Dendritic cell treated with granulocyte-macrophage colony-stimulating factor and Interleukin-4, amounts not matched to agents 40 ng/mL and 50 ng/mL, for 4 days (primary cell): Measurements from ENCODE around the gene ARFGAP2.

Experiments
- H3K27ac Mint-ChIP-seq: one replicate; pipeline ENCODE4 v1.8.0; 2022; ENCODE audit warnings: mild to moderate bottlenecking, mixed read lengths
- H3K27me3 Mint-ChIP-seq: one replicate; pipeline ENCODE4 v1.8.0; 2022; ENCODE audit warnings: mild to moderate bottlenecking, mixed read lengths
- H3K36me3 Mint-ChIP-seq: one replicate; pipeline ENCODE4 v1.8.0; 2022; ENCODE audit warnings: low read depth, mixed read lengths
- H3K4me1 Mint-ChIP-seq: one replicate; pipeline ENCODE4 v1.8.0; 2022; ENCODE audit warnings: low read depth, mixed read lengths
- H3K4me3 Mint-ChIP-seq: one replicate; pipeline ENCODE4 v1.8.0; 2022; ENCODE audit warnings: mild to moderate bottlenecking, moderate library complexity, mixed read lengths
- H3K9me3 Mint-ChIP-seq: one replicate; pipeline ENCODE4 v1.8.0; 2022; ENCODE audit warnings: mixed read lengths
- intact Hi-C: fragments of 100-400 bp; cut with micrococcal nuclease; formaldehyde crosslinking; loops from one replicate; pipeline ENCODE4 v1.15.0; 2022

The ARFGAP2 gene

DNA sequence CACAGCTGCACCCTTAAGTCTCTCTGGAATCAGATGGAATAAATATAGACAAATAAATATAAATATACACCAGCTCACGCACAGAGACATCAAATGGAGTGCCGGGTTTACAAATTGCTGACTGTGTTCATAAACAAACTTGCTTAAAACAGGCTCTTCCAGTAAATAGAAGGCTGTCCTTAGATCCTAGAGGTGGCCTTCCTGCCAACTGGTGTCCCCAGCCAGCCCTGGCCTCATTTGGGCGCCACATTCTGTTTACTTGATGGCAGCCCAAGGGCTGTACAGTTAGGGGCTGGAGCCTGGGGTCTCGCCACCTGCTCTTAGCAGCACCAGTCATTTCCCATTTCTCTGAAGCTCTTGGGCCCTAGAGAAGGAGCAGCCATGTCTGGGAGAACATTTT, 20.8 kb downstream of the ARFGAP2 start:
- intact Hi-C loops = no loop called here
- Mint-ChIP-seq H3K27me3 (peaks cover 14% of the 10 kb centered on the region), H3K4me1 (peaks cover 22% of the 10 kb centered on the region), H3K9me3 (no peaks in the 10 kb centered on the region), H3K27ac (no peak overlapping the region), H3K4me3 (no peak overlapping the region), H3K36me3 (peaks cover 15% of the 10 kb centered on the region)

DNA sequence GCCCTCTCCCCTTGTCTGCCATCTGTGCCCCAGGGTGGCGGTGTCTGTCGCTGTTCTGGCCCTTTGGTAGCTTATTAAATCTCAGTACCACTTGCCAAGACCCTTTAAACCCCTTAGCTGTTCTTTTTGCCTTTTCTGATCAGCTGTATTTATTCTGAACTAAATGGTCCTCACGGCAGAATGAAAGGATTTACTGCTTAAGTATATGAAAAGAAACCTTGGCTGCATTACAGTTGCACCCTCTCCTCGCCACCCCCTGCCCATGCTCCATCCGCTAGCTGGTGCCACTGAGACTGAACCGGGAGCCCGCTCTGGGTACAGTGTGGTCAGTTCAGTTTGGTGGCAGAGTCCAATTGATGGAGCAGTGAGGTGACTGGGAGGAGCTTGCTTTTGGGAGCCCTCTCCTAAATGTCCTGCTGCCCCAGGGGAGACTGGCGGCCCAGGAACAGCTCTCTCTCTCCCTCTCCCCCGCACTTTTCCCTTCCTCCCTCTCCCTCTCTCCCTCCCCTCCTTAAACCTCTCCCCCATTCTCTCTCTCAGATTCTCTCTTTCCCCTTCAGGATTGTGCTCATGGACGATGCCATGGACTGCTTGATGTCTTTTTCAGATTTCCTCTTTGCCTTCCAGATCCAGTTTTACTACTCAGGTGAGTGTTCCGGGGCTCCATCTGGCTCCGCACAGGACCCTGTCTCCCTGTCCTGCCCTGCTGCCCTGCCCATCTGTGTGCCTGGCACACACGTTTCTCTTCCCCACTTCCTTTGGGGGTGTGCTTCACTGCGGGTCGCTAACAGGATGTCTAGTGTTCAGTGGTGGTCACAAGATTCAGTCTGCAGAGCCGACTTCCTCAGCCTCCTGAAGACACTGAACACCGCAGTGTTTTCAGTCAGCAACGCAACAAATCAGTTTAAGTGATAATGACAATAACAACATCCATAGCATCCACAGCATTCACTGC, 21.8 kb downstream of the ARFGAP2 start:
- H3K27me3 Mint-ChIP-seq = peaks cover 14% of the 10 kb centered on the region
- no peak overlapping the region for H3K4me3 Mint-ChIP-seq
- H3K36me3 Mint-ChIP-seq = peaks cover 15% of the 10 kb centered on the region
- intact Hi-C loops = no loop called here
- no peak overlapping the region for H3K27ac Mint-ChIP-seq
- no peaks in the 10 kb centered on the region for H3K9me3 Mint-ChIP-seq
- peaks cover 22% of the 10 kb centered on the region for H3K4me1 Mint-ChIP-seq

DNA sequence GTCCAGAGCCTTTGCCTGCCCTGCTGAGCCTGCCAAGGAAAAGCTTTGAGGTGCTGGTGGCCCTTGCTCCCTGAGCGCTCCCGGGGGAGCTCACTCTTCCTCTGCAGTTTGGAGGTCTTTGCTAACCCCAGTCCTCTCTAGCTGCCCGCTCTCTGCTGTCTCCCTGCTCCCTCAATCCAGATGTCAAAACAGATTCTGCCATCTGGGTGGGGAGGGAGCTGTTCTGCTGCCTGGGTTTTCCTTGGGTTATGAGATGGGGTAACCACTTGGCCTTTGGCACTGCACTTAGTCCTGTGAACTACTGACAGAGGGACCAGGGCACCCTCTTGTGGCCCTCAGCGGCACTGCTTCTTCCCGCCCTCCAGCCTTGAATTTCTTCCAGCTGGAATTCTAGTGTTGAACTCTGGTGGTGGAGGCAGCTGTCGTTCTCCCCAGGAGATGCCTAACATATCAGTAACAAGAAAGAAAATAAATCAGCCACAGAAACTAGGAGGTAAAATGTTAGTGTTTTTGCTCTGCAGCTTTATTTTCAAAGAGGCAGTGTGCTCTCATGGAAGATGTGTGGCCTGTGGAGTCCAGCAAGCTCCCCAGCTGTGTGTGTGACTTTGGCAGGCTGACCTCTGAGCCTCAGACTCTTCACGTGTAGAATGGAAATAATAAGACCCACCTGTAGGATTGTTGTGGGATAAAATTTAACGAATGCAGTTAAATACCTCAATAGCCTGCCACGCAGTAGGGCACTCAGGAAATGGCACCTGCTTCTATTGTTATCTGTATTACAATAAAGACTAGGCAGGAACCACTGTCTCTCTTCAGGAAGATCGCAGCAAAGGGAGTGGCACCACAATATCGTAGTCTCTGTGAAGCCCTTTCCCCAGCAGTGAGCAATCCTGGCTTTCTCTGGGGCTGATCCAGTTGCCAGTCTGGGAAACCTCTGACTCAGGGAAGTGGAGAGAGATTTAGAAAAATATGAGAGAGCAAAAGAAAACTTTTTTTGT, 23.4 kb downstream of the ARFGAP2 start:
- Mint-ChIP-seq H3K27ac (no peak overlapping the region), H3K4me1 (peaks cover 18% of the 10 kb centered on the region), H3K4me3 (no peak overlapping the region), H3K36me3 (peaks cover 6% of the 10 kb centered on the region), H3K9me3 (no peaks in the 10 kb centered on the region), H3K27me3 (peaks cover 14% of the 10 kb centered on the region)
- intact Hi-C loops = loop anchor here (1.0 to 2.0 kb wide), 2 partner anchors 234 to 264 kb away; partner anchors contain the start of gene LRP4

- H3K27ac Mint-ChIP-seq = no peak overlapping the region
- no peak overlapping the region for H3K4me3 Mint-ChIP-seq
- H3K9me3 Mint-ChIP-seq = no peaks in the 10 kb centered on the region
- H3K4me1 Mint-ChIP-seq = peaks cover 16% of the 10 kb centered on the region
- intact Hi-C loops = loop anchor here (2.0 kb wide), 1 partner anchor 234 kb away; the partner anchor contains the start of gene LRP4
- peaks cover 14% of the 10 kb centered on the region for H3K27me3 Mint-ChIP-seq
- peaks cover 6% of the 10 kb centered on the region for H3K36me3 Mint-ChIP-seq
Observed at GRCh38 chr11:47152126-47152952, 24.3 kb downstream of the ARFGAP2 start.

GRCh38 chr11:47149782-47150181, 26.9 kb downstream of the ARFGAP2 start:
- no peaks in the 10 kb centered on the region for H3K9me3 Mint-ChIP-seq
- H3K4me3 Mint-ChIP-seq = no peak overlapping the region
- H3K27me3 Mint-ChIP-seq = peaks cover 6% of the 10 kb centered on the region
- peaks cover 11% of the 10 kb centered on the region for H3K4me1 Mint-ChIP-seq
- no peaks in the 10 kb centered on the region for H3K36me3 Mint-ChIP-seq
- intact Hi-C loops = no loop called here
- H3K27ac Mint-ChIP-seq = no peak overlapping the region

GRCh38 chr11:47148903-47149531, 27.7 kb downstream of the ARFGAP2 start:
- H3K4me1 Mint-ChIP-seq = peaks cover 11% of the 10 kb centered on the region
- no peaks in the 10 kb centered on the region for H3K9me3 Mint-ChIP-seq
- H3K36me3 Mint-ChIP-seq = no peaks in the 10 kb centered on the region
- intact Hi-C loops = no loop called here
- H3K27ac Mint-ChIP-seq = no peak overlapping the region
- no peak overlapping the region for H3K4me3 Mint-ChIP-seq
- H3K27me3 Mint-ChIP-seq = no peaks in the 10 kb centered on the region

DNA sequence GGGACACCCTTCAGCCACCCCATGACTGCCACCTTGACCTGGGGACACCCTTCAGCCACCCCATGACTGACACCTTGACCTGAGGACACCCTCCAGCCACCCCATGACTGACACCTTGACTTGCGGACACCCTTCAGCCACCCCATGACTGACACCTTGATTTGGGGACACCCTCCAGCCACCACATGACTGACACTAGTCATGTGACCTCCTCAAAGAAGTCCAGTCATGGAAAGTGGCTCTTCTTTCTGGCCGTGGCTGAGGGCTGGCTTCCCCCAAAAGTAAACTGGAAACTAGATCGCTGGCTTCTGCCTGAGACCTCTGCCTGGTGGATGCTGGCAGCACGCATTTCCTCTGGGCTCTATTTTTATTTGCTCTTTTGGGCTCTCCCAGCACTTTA, 28.4 kb downstream of the ARFGAP2 start:
- no peaks in the 10 kb centered on the region for H3K9me3 Mint-ChIP-seq

DNA sequence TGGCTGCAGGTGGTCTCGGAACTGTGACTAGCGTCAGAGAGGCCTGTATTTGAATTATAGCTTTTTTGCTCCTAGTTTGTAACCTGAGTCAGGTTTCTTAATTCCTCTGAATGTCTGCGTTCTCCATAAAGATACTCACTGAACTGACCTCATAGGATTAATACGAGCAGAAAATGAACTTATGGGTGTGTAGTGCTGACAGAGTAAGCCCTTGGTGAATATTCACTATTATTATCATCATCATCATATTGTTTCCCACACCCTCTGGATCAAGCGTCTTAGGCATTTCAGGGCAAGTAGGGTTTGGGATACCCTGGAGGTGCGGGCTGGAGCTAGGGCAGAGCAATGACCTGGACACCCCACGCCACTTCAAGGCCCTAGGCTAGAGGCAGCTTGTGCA, 29.0 kb downstream of the ARFGAP2 start:
- intact Hi-C loops = no loop called here
- Mint-ChIP-seq H3K27ac (no peak overlapping the region), H3K4me3 (no peak overlapping the region), H3K27me3 (no peaks in the 10 kb centered on the region), H3K4me1 (peaks cover 6% of the 10 kb centered on the region), H3K9me3 (no peaks in the 10 kb centered on the region), H3K36me3 (no peaks in the 10 kb centered on the region)

More for the DNA sequence above, 28.4 kb downstream of the ARFGAP2 start:
- peaks cover 11% of the 10 kb centered on the region for H3K4me1 Mint-ChIP-seq
- no peaks in the 10 kb centered on the region for H3K36me3 Mint-ChIP-seq
- H3K4me3 Mint-ChIP-seq = no peak overlapping the region
- no peak overlapping the region for H3K27ac Mint-ChIP-seq
- H3K27me3 Mint-ChIP-seq = no peaks in the 10 kb centered on the region
- intact Hi-C loops = no loop called here

GRCh38 chr11:47147250-47147649, 29.4 kb downstream of the ARFGAP2 start:
- Mint-ChIP-seq H3K9me3 (no peaks in the 10 kb centered on the region), H3K27ac (no peak overlapping the region), H3K4me3 (no peak overlapping the region), H3K36me3 (no peaks in the 10 kb centered on the region), H3K27me3 (no peaks in the 10 kb centered on the region), H3K4me1 (peaks cover 2% of the 10 kb centered on the region)
- intact Hi-C loops = no loop called here

DNA sequence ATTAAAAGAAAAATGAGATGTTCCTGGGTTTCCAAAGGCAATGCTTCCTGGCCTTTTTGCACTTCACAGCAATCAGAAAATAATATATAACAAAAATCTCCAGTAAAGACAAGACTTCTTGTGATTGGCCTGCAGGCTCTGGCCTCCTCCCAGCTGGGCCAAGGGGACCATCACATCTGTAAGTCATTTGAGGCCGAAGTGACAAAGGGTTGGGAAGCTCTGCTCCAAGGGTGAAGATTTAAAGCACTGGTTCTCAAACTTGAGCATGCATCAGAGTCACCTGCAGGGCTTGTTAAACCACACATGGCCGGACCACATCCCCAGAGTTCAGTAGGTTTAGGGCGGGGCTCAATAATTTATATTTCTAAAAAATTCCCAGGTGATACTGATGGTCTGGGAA, 32.1 kb downstream of the ARFGAP2 start:
- intact Hi-C loops = no loop called here
- H3K27me3 Mint-ChIP-seq = no peaks in the 10 kb centered on the region
- no peak overlapping the region for H3K4me3 Mint-ChIP-seq
- H3K9me3 Mint-ChIP-seq = no peaks in the 10 kb centered on the region
- no peaks in the 10 kb centered on the region for H3K36me3 Mint-ChIP-seq
- H3K4me1 Mint-ChIP-seq = no peaks in the 10 kb centered on the region
- H3K27ac Mint-ChIP-seq = no peak overlapping the region

- intact Hi-C loops = no loop called here
- Mint-ChIP-seq H3K27me3 (no peaks in the 10 kb centered on the region), H3K4me3 (no peak overlapping the region), H3K4me1 (peaks cover 7% of the 10 kb centered on the region), H3K27ac (no peak overlapping the region), H3K36me3 (peaks cover 6% of the 10 kb centered on the region), H3K9me3 (no peaks in the 10 kb centered on the region)
Observed at GRCh38 chr11:47143322-47143721, 33.4 kb downstream of the ARFGAP2 start.

- Mint-ChIP-seq H3K9me3 (no peaks in the 10 kb centered on the region), H3K27me3 (no peaks in the 10 kb centered on the region), H3K4me1 (peaks cover 14% of the 10 kb centered on the region), H3K27ac (no peak overlapping the region), H3K36me3 (peaks cover 15% of the 10 kb centered on the region), H3K4me3 (no peak overlapping the region)
- intact Hi-C loops = no loop called here
Observed at GRCh38 chr11:47139878-47140277, 36.8 kb downstream of the ARFGAP2 start.

- Mint-ChIP-seq H3K27ac (no peak overlapping the region), H3K4me3 (no peak overlapping the region), H3K9me3 (no peaks in the 10 kb centered on the region), H3K4me1 (peaks cover 14% of the 10 kb centered on the region), H3K27me3 (no peaks in the 10 kb centered on the region), H3K36me3 (peaks cover 15% of the 10 kb centered on the region)
- intact Hi-C loops = no loop called here
Observed at GRCh38 chr11:47137476-47137875, 39.2 kb downstream of the ARFGAP2 start.
